Fibroblast of lung (primary cell): Measurements from ENCODE around the gene CTBP2.

Experiments
- CTCF ChIP-seq, 2 donors: IDR thresholded peaks in 1 of 2; conservative IDR thresholded peaks in 1 of 2; 1 replicate in 1 of 2; 2 replicates in 1 of 2; pipeline ENCODE4 v1.5.1; 2011 to 2012; ENCODE audit warnings: low read length in 2 of 2, control low read depth in 1 of 2, inconsistent platforms in 1 of 2, low read depth in 1 of 2, mild to moderate bottlenecking in 1 of 2
- EZH2 ChIP-seq: IDR thresholded peaks from 2 replicates; pipeline ENCODE4 v1.5.1; 2012; ENCODE audit warnings: low read length, control low read depth, mild to moderate bottlenecking; ENCODE audit errors: missing control alignments

- TF ChIP-seq CTCF (conservative IDR thresholded peaks at IDR 0.05 in 1 of 2, IDR thresholded peaks at IDR 0.05 in 1 of 2; ENCODE audit: low read depth in 1 of 2, low read length in 2 of 2) (no peak), EZH2 (no peak)
Observed at GRCh38 chr10:125107965-125108580, 52.3 kb downstream of the CTBP2 start.
